K562 (cell line): ENCODE measurements around the gene CD82.

Experiments
- ATF1 ChIP-seq, 2 experiments: fragments of 450-650 bp in 1 of 2; IDR thresholded peaks; 2 replicates each; pipeline ENCODE4 v1.6.1; 2016; ENCODE audit warnings: missing compliant biosample characterization in 1 of 2, missing genetic modification characterization in 1 of 2
- CEBPB ChIP-seq: fragments of 450-650 bp; IDR thresholded peaks from 2 replicates; pipeline ENCODE4 v1.6.1; 2016; ENCODE audit warnings: missing genetic modification characterization, missing compliant biosample characterization
- CTCF ChIP-seq, 3 experiments: IDR thresholded peaks in 2 of 3; conservative IDR thresholded peaks in 1 of 3; 2 replicates each; pipeline ENCODE4 v1.5.1; 2011 to 2012; ENCODE audit warnings: low read length in 3 of 3, mild to moderate bottlenecking in 3 of 3, control low read depth in 2 of 3, improper control_type of control experiment in 1 of 3, inconsistent platforms in 1 of 3, low read depth in 1 of 3, mixed read lengths in 1 of 3, moderate library complexity in 1 of 3; ENCODE audit not compliant: insufficient read depth in 2 of 3
- HBP1 ChIP-seq: fragments of 450-650 bp; formaldehyde crosslinking; IDR thresholded peaks from 2 replicates; pipeline ENCODE4 v1.4.0; 2022; ENCODE audit warnings: missing genetic modification characterization
- MAX ChIP-seq: sonication (generic); formaldehyde crosslinking; IDR thresholded peaks from 2 replicates; pipeline ENCODE4 v1.9.0; 2022; ENCODE audit warnings: mild to moderate bottlenecking, missing genetic modification reagents
- NUFIP1 ChIP-seq: fragments of 450-650 bp; IDR thresholded peaks from 2 replicates; pipeline ENCODE4 v1.6.1; 2018; ENCODE audit not compliant: partially characterized antibody
- PTBP1 ChIP-seq: fragments of 200-400 bp; formaldehyde crosslinking; IDR thresholded peaks from 2 replicates; pipeline ENCODE4 v1.6.1; 2017; ENCODE audit warnings: low read depth, low read length
- RBBP5 ChIP-seq: fragments of 200-600 bp; sonication (generic); IDR thresholded peaks from 2 replicates; pipeline ENCODE4 v1.6.1; 2012; ENCODE audit warnings: borderline replicate concordance, mild to moderate bottlenecking, low read length, control low read depth, inconsistent platforms; ENCODE audit not compliant: insufficient read depth, poor library complexity, severe bottlenecking
- SAP30 ChIP-seq: fragments of 200-600 bp; sonication (generic); IDR thresholded peaks from 2 replicates; pipeline ENCODE4 v1.6.1; 2012; ENCODE audit warnings: borderline replicate concordance, low read depth, mild to moderate bottlenecking, moderate library complexity, low read length, control low read depth, inconsistent platforms; ENCODE audit not compliant: insufficient read depth, poor library complexity, severe bottlenecking
- SIX5 ChIP-seq, 2 experiments: IDR thresholded peaks; 2 replicates each; pipeline ENCODE4 v1.6.1; 2011; ENCODE audit warnings: low read length in 2 of 2, borderline replicate concordance in 1 of 2, low read depth in 1 of 2, mild to moderate bottlenecking in 1 of 2, moderate library complexity in 1 of 2; ENCODE audit not compliant: insufficient read depth in 1 of 2
- STAG1 ChIP-seq: sonication (generic); formaldehyde crosslinking; IDR thresholded peaks from 2 replicates; pipeline ENCODE4 v1.5.0; 2020; ENCODE audit warnings: missing genetic modification reagents, borderline replicate concordance
- XRCC4 ChIP-seq: IDR thresholded peaks from one replicate; pipeline ENCODE4 v1.6.1; 2011; ENCODE audit not compliant: insufficient read depth, insufficient read length; ENCODE audit errors: extremely low read depth
- ZNF184 ChIP-seq: sonication (generic); formaldehyde crosslinking; IDR thresholded peaks from 2 replicates; pipeline ENCODE4 v1.5.0; 2020; ENCODE audit warnings: missing genetic modification reagents
- ZNF280A ChIP-seq: fragments of 450-650 bp; IDR thresholded peaks from 2 replicates; pipeline ENCODE4 v1.6.1; 2018; ENCODE audit warnings: mild to moderate bottlenecking, low read depth; ENCODE audit not compliant: partially characterized antibody

GRCh38 chr11:44593251-44593650, 27.8 kb downstream of the CD82 start:
- TF ChIP-seq CTCF (IDR thresholded peaks at IDR 0.05 in 2 of 3, conservative IDR thresholded peaks at IDR 0.05 in 1 of 3; ENCODE audit: insufficient read depth in 2 of 3, low read depth in 1 of 3, low read length in 3 of 3) (no peak), ATF1 (CRISPR knock-in tag; IDR thresholded peaks at IDR 0.05) (no peak), ATF1 (tag; IDR thresholded peaks at IDR 0.05) (no peak), XRCC4 (no peak), NUFIP1 (no peak), MAX (CRISPR knock-in tag) (no peak), ZNF184 (no peak), PTBP1 (no peak), SAP30 (no peak), SIX5 (IDR thresholded peaks at IDR 0.05; ENCODE audit: borderline replicate concordance in 1 of 2, insufficient read depth in 1 of 2, low read depth in 1 of 2, low read length in 2 of 2) (no peak), RBBP5 (no peak), STAG1 (CRISPR knock-in tag) (no peak), CEBPB (tag) (no peak), HBP1 (CRISPR knock-in tag) (no peak), ZNF280A (no peak)
